ENCODE results near the gene NKAP. TPM values are rescaled to one million over a fixed set of nuclear protein-coding genes. Genes with fewer than 3 reads are reported as not detected.

NKAP gene
- total and polyA plus RNA-seq, 2 donors (not counting 1 experiment from before 2014, with no cell fraction given): 2.3 to 17.9 TPM

DNA sequence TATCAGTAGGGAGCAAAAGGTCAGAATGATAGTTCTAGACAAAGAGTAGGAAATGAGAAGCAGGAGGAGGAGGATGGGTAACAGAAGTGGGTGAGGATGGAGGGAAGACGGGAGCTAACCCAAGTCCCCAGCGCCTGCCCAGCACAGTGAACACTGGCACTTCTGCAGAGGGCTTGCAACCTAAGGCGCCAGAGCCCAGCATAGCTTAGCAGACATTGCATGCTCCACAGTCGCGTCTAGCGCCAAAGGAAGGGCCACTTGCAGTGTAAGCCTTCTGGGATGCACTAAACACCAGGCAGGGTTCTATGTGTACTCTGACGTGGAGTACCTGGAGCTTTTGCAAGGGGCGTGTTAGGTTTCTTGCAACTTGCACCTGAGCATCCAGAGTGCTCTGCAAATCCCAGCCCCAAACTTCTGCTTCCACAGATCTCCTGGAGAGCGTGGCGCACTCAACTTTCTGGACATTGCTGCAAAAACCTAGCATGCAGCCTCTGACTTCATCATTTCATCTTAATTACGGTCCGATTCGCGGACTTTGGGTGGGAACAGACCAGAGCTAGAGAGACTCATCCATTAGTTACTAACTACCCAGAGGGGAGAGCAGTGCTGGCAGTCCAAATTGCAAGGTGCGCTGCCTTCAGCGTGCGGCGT is 46.5 kb upstream of the NKAP start:
- H4K20me1 ChIP-seq (ENCODE audit: control insufficient read depth, insufficient read depth, low read length, poor library complexity, severe bottlenecking): no peaks in the 10 kb centered on the region
- ChIA-PET POLR2A (no interaction called here), CTCF (interaction anchor here (2.7 kb wide), 1 partner anchor 9 kb away, joined by 14 read pairs; no protein-coding TSS in a partner anchor)
- H2AFZ ChIP-seq (ENCODE audit: insufficient read depth, low read depth, low read length, poor library complexity, severe bottlenecking): no peak overlapping the region
- DNase-seq (peak; percentile 15), ATAC-seq (ENCODE audit: low read depth) (no peak)
- intact Hi-C loops (cut with micrococcal nuclease): no loop called here
- Mint-ChIP-seq H3K4me3 (peak overlapping the region; percentile 78), H3K27ac (no peak overlapping the region), H3K4me1 (peaks cover 16% of the 10 kb centered on the region), H3K9me3 (ENCODE audit: insufficient read depth) (no peaks in the 10 kb centered on the region), H3K27me3 (peaks cover 29% of the 10 kb centered on the region)
- TF ChIP-seq EZH2 (IDR thresholded peaks at IDR 0.05; ENCODE audit: borderline replicate concordance, insufficient read depth, low read depth, low read length, poor library complexity, severe bottlenecking) (no peak), CTCF (IDR thresholded peaks at IDR 0.05) (no peak)
- H3K4me2 ChIP-seq (replicated peaks; ENCODE audit: low read depth, low read length, poor library complexity, severe bottlenecking): peak overlapping the region; percentile 80
- H3K36me3 ChIP-seq (replicated peaks in 1 of 2; ENCODE audit: control extremely low read depth in 1 of 2, control insufficient read depth in 1 of 2, extremely low read depth in 1 of 2, insufficient read depth in 2 of 2, low read length in 1 of 2): no peaks in the 10 kb centered on the region
- no peak overlapping the region for H3K4me3 ChIP-seq (ENCODE audit: control extremely low read depth in 1 of 5, extremely low read depth in 1 of 5, insufficient read depth in 1 of 5, low read depth in 2 of 5, low read length in 4 of 5)
- whole genome bisulfite sequencing (ENCODE audit: insufficient coverage): 10% methylated on average over 11 of the region's 18 CpGs
- peaks cover 24 to 28% of the 10 kb centered on the region in 2 donors for H3K4me1 ChIP-seq (ENCODE audit: control insufficient read depth in 2 of 2, insufficient read depth in 2 of 2, low read length in 2 of 2)
- H3K9me3 ChIP-seq (ENCODE audit: control extremely low read depth in 1 of 3, control insufficient read depth in 2 of 3, insufficient read depth in 1 of 3, low read length in 2 of 3): peaks cover 0 to 4% (median 0%) of the 10 kb centered on the region in 3 donors
- no peaks in the 10 kb centered on the region for H3K79me2 ChIP-seq (ENCODE audit: control insufficient read depth, insufficient read depth, low read length)
- no peak overlapping the region for H3K27ac ChIP-seq (ENCODE audit: low read length in 2 of 2)
- H3K27me3 ChIP-seq (replicated peaks in 1 of 4; ENCODE audit: control extremely low read depth in 1 of 4, control insufficient read depth in 3 of 4, insufficient read depth in 4 of 4, low read length in 3 of 4): peaks cover 0 to 45% (median 34%) of the 10 kb centered on the region in 4 experiments
- H3K9ac ChIP-seq (ENCODE audit: low read length): no peak overlapping the region

DNA sequence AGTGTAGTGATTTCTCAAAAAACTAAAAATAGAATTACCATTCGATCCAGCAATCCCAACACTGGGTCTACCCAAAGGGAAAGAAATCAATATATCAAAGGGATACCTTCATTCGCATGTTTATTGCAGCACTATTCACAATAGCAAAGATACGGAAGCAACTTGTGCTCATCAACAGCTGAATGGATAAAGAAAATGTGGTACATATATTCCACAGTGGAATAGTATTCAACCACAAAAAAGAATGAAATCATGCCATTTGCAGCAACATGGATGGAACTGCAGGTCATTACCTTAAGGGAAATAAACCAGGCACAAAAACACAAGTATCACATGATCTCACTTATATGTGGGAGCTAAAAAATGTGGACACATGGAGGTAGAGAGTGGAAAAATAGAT is 42.7 kb upstream of the NKAP start:
- H3K9me3 Mint-ChIP-seq (ENCODE audit: insufficient read depth): no peaks in the 10 kb centered on the region
- H3K4me3 ChIP-seq (ENCODE audit: control extremely low read depth in 1 of 5, extremely low read depth in 1 of 5, insufficient read depth in 1 of 5, low read depth in 2 of 5, low read length in 4 of 5): no peak overlapping the region
- peaks cover 11% of the 10 kb centered on the region in 2 donors for H3K4me1 ChIP-seq (ENCODE audit: control insufficient read depth in 2 of 2, insufficient read depth in 2 of 2, low read length in 2 of 2)
- ATAC-seq (ENCODE audit: low read depth) (no peak), DNase-seq (no peak)
- ChIA-PET CTCF (no interaction called here), POLR2A (no interaction called here)
- no peaks in the 10 kb centered on the region for H3K9me3 ChIP-seq (ENCODE audit: control extremely low read depth in 1 of 3, control insufficient read depth in 2 of 3, insufficient read depth in 1 of 3, low read length in 2 of 3)
- no peak overlapping the region for H2AFZ ChIP-seq (ENCODE audit: insufficient read depth, low read depth, low read length, poor library complexity, severe bottlenecking)
- no peak for TF ChIP-seq CTCF (IDR thresholded peaks at IDR 0.05)
- TF ChIP-seq EZH2 (IDR thresholded peaks at IDR 0.05; ENCODE audit: borderline replicate concordance, insufficient read depth, low read depth, low read length, poor library complexity, severe bottlenecking): no peak
- no peak overlapping the region for H3K9ac ChIP-seq (ENCODE audit: low read length)
- H3K79me2 ChIP-seq (ENCODE audit: control insufficient read depth, insufficient read depth, low read length): no peaks in the 10 kb centered on the region
- no peaks in the 10 kb centered on the region for H3K36me3 ChIP-seq (replicated peaks in 1 of 2; ENCODE audit: control extremely low read depth in 1 of 2, control insufficient read depth in 1 of 2, extremely low read depth in 1 of 2, insufficient read depth in 2 of 2, low read length in 1 of 2)
- H3K27ac Mint-ChIP-seq: no peak overlapping the region
- peaks cover 0 to 18% (median 9%) of the 10 kb centered on the region in 4 experiments for H3K27me3 ChIP-seq (replicated peaks in 1 of 4; ENCODE audit: control extremely low read depth in 1 of 4, control insufficient read depth in 3 of 4, insufficient read depth in 4 of 4, low read length in 3 of 4)
- H4K20me1 ChIP-seq (ENCODE audit: control insufficient read depth, insufficient read depth, low read length, poor library complexity, severe bottlenecking): no peaks in the 10 kb centered on the region
- H3K27ac ChIP-seq (ENCODE audit: low read length in 2 of 2): no peak overlapping the region
- intact Hi-C loops (cut with micrococcal nuclease): no loop called here
- no CpG with 5 or more reads among the region's 3 CpGs for WGBS (ENCODE audit: insufficient coverage)
- H3K27me3 Mint-ChIP-seq: peaks cover 22% of the 10 kb centered on the region
- peaks cover 10% of the 10 kb centered on the region for H3K4me1 Mint-ChIP-seq
- H3K4me3 Mint-ChIP-seq: no peak overlapping the region
- H3K4me2 ChIP-seq (replicated peaks; ENCODE audit: low read depth, low read length, poor library complexity, severe bottlenecking): no peak overlapping the region

Measured in B cell (primary cell).